ENCODE results near the gene OTOA.
A peak's percentile ranks its signal among the peaks of the same experiment; 100 is the strongest.
"Not testable (repeated sequence)": the region's sequence is repeated elsewhere in the genome, so short reads cannot be mapped to it uniquely, and the experiment has no call there.

Gene OTOA

DNA sequence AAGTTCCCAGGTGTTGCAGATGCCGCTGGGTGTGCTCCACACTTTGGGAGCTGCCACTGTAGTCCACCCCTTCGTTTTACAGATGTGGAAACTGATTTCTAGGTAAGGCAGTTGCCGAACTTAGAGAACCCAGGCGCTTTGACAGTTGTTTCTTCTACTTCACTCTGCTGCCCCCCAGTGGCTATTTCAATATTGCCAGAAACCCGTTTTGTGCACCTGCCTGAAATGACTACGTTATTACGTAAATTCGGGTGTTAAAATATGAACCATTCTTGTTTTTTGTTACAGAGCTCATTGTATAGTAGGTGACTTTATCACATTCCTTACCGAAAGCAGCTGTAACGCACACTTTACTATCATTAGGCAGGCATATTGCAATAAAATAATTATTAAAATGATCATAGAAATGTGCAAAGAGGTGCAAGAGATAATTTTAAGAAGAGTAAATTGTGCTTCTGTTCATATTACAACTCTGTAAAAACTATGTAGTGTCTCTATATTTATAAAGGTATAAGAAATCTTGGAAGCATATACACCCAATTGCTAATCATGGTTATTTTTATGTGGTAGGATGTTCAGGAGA lies 44.9 kb downstream of the OTOA start:
- H3K4me3 ChIP-seq, result no peak overlapping the region
- TF ChIP-seq, protein P1, sequence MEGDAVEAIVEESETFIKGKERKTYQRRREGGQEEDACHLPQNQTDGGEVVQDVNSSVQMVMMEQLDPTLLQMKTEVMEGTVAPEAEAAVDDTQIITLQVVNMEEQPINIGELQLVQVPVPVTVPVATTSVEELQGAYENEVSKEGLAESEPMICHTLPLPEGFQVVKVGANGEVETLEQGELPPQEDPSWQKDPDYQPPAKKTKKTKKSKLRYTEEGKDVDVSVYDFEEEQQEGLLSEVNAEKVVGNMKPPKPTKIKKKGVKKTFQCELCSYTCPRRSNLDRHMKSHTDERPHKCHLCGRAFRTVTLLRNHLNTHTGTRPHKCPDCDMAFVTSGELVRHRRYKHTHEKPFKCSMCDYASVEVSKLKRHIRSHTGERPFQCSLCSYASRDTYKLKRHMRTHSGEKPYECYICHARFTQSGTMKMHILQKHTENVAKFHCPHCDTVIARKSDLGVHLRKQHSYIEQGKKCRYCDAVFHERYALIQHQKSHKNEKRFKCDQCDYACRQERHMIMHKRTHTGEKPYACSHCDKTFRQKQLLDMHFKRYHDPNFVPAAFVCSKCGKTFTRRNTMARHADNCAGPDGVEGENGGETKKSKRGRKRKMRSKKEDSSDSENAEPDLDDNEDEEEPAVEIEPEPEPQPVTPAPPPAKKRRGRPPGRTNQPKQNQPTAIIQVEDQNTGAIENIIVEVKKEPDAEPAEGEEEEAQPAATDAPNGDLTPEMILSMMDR (IDR thresholded peaks at IDR 0.05), result peak; percentile 72
- no peak overlapping the region for H3K27ac ChIP-seq
- DNase-seq (ENCODE audit: low spot score), result no peak

DNA sequence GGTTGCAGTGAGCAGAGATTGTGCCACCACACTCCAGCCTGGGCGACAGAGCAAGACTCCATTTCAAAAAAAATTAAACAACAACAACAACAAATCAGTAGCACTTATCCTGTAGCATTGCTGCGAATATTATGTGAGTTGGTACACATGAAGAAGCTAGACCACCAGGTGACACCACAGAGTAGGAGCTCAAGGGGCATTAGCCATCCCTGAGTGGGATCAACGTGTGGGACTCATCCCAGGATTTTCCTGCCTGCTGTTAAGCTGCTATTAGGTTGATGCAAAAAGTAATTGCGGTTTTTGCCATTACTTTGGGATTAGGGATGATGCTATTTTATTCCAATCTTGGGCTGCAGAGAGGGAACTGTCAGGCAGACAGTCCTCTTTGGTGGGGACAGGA lies 47.2 kb downstream of the OTOA start:
- H3K4me3 ChIP-seq, result no peak overlapping the region
- no peak overlapping the region for H3K27ac ChIP-seq
- TF ChIP-seq, protein P1 (IDR thresholded peaks at IDR 0.05), result no peak
- no peak for DNase-seq (ENCODE audit: low spot score)

DNA sequence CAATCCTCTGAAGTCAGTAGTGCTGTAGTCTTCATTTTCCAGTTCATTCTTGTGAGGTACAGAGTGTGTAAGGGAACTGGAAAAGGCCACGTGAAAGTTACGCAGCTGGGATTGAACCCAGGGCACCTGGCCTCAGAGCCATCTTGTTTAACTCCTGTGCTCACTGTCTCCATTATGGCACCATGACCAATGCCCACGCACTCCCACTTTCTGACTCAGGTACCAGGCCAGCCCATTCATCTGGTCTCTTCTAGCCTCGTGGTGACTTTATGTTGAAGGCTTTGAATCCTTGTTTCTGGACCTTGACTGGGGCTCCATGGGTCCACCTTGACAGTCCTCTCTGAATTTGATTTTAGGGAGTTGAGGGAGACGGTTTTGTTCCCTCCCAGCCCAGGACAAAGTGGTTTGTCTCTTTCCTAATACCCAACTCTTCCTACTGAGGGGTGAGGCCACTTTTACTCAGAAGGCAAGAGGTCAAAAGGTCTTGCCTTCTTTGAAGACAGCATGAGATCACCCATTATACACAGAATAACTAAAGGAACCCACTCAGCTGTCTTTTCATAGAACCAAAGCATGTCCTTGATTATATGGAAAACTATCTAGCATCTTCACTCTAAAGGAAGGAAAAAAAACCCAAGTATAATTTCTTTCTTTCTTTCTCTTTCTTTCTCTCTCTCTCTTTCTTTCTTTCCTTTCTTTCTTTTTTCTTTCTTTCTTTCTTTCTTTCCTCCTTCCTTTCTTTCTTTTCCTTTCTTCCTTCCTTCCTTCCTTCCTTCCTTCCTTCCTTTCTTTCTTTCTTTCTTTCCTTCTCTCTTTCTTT lies 50.0 kb downstream of the OTOA start:
- no peak overlapping the region for H3K27ac ChIP-seq
- TF ChIP-seq, protein P1 (IDR thresholded peaks at IDR 0.05), result no peak
- H3K4me3 ChIP-seq, result no peak overlapping the region
- no peak for DNase-seq (ENCODE audit: low spot score)

DNA sequence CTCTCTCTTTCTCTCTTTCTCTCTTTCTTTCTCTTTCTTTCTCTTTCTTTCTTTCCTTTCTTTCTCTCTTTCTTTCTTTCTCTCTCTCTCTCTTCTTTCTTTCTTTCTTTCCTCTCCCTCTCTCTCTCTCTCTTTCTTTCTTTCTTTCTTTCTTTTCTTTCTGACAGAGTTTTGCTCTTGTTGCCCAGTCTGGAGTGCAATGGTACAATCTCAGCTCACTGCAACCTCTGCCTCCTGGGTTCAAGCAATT lies 50.5 kb downstream of the OTOA start:
- DNase-seq (ENCODE audit: low spot score); H3K4me3 ChIP-seq; H3K27ac ChIP-seq: not testable (repeated sequence)

DNA sequence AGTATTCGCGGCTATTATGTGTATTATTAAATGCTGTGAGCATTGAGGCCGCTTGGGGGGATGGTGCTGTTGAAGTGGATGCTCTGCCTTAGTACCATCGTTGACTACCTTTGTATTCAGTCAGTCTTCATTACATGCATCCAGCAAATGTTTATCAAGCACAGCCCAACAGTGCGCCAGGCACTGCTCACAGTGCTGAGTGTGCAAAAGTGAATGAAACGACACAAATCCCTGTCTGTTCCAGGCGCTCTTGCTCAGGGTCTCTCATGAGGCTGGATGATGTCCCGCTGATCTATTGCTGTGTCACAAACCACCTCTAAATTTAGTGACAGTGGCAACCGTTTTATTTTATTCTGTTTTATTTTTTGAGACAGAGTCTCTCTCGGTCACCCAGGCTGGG lies 53.8 kb downstream of the OTOA start:
- Histone ChIP-seq H3K27ac (no peak overlapping the region), H3K4me3 (no peak overlapping the region)
- TF ChIP-seq, protein P1 (IDR thresholded peaks at IDR 0.05), result no peak
- DNase-seq (ENCODE audit: low spot score), result no peak

DNA sequence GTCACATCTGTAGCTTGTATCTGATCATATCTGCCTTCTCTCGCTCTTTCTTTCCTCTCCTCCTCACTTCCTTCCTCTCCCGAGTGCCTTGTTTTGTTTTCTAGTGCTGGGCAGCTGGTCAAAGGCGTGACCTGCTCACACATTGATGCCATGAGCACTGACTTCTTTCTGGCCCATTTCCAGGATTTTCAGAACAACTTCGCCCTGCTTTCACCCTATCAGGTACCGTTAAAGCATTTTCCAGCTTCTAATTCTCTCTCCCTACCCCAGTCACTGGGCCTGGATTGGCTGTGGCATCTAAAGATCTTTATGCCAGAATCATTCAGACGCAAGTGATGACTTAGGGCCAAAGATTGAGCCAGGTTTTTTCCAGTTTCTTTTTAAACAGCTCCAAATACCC lies 55.5 kb downstream of the OTOA start:
- TF ChIP-seq, protein P1 (IDR thresholded peaks at IDR 0.05), result no peak
- Histone ChIP-seq H3K4me3 (no peak overlapping the region), H3K27ac (no peak overlapping the region)
- no peak for DNase-seq (ENCODE audit: low spot score)

DNA sequence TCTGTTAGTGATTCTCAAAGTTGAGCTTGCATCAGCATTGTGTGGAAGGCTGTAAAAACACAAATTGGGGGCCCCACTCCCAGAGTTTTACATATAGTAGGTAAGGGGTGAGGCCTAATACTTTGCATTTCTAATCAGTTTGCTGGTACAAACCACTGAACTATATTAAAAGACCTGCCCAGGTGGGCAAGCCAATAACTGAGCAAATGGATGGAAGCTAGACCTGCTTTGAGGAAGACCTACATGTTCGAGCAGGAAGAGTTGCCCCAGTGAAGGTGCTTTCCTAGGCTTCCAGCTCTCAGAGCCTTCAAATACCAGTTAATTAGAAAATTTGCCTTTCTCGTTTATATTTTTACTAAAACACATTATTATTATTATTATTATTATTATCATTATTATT lies 56.8 kb downstream of the OTOA start:
- TF ChIP-seq, protein P1 (IDR thresholded peaks at IDR 0.05), result no peak

More for the DNA sequence above, 56.8 kb downstream of the OTOA start:
- no peak for DNase-seq (ENCODE audit: low spot score)
- no peak overlapping the region for H3K27ac ChIP-seq
- no peak overlapping the region for H3K4me3 ChIP-seq
